Body of pancreas (tissue), 4 donors: ENCODE measurements around the gene RAB30. TPM values are rescaled to one million over a fixed set of nuclear protein-coding genes. Genes with fewer than 3 reads are reported as not detected.

Source experiments
- ATAC-seq: fragments of 150-250 bp; one replicate; pipeline ENCODE4 v1.9.1; 2016
- DNase-seq, 4 donors: peaks; one replicate each; pipeline ENCODE4 v3.0.0-alpha.2; 2019
- H3K27ac ChIP-seq, 4 donors: fragments of 200-600 bp; sonication (generic); 1 replicate in 3 of 4; 2 replicates in 1 of 4; pipeline versions ENCODE4 v1.5.1 to v1.6.1; 2016 to 2019; ENCODE audit warnings: mild to moderate bottlenecking in 1 of 4, mixed read lengths in 1 of 4, moderate library complexity in 1 of 4
- H3K27me3 ChIP-seq, 2 donors: fragments of 200-600 bp; sonication (generic); one replicate each; pipeline ENCODE4 v1.6.0; 2016; ENCODE audit warnings: mild to moderate bottlenecking in 1 of 2
- H3K36me3 ChIP-seq, 2 donors: fragments of 200-600 bp; sonication (generic); replicated peaks in 1 of 2; 2 replicates each; pipeline ENCODE4 v1.5.1; 2016; ENCODE audit warnings: low read depth in 2 of 2; ENCODE audit not compliant: insufficient read depth in 1 of 2
- H3K4me1 ChIP-seq: fragments of 200-600 bp; sonication (generic); one replicate; pipeline ENCODE4 v1.6.0; 2016
- H3K4me3 ChIP-seq, 2 donors: fragments of 200-600 bp; sonication (generic); 1 replicate in 1 of 2; 2 replicates in 1 of 2; pipeline ENCODE4 v1.5.1; 2016 to 2019
- H3K9me3 ChIP-seq, 3 donors: fragments of 200-600 bp; sonication (generic); 1 replicate in 2 of 3; 2 replicates in 1 of 3; pipeline ENCODE4 v1.5.1; 2016
- CTCF ChIP-seq, 7 experiments: fragments of 450-650 bp in 4 of 7; fragments of 200-600 bp in 3 of 7; sonication (generic) in 3 of 7; IDR thresholded peaks; one replicate each; pipeline ENCODE4 v1.5.1; 2016 to 2019; ENCODE audit warnings: antibody characterized with exemption in 7 of 7
- POLR2A ChIP-seq, 3 donors: fragments of 450-650 bp; IDR thresholded peaks; one replicate each; pipeline ENCODE4 v1.6.1; 2016; ENCODE audit warnings: antibody characterized with exemption in 3 of 3, mild to moderate bottlenecking in 2 of 3
- WGBS, 2 donors: methylation state at CpG; one replicate each; pipeline ENCODE4 v1.1.5; 2017; 5-methylcytosine and 5-hydroxymethylcytosine counted together
- intact Hi-C: fragments of 100-400 bp; cut with DNase I; formaldehyde crosslinking; loops from one replicate; pipeline ENCODE4 v1.15.1; 2023
- total RNA-seq, 2 donors: library from RNA; depleted of rRNA; stranded (reverse); fragments of >200 nt; gene quantifications; one replicate each; pipeline ENCODE4 v1.1.0, GENCODE V29; 2016

RAB30 gene
- total RNA-seq, result 10 to 100 TPM in 1 of 2 donors, 1 to 10 TPM in 1; 1.6 to 10.4 TPM

GRCh38 chr11:83071567-83072349, at the start of gene RAB30:
TSS of gene RAB30 (minus strand) at chr11:83071897. CDS start at chr11:82997316, 74,581 bp downstream.
- WGBS, 2 donors, result 0 to 1% methylated on average over 22 to 35 of the region's 35 CpGs
- ATAC-seq, result peak; percentile 99
- intact Hi-C loops, result no loop called here

GRCh38 chr11:83120327-83120726, 48.6 kb upstream of the RAB30 start:
- Histone ChIP-seq H3K4me3 (no peak overlapping the region), H3K27me3 (no peaks in the 10 kb centered on the region), H3K36me3 (no peaks in the 10 kb centered on the region), H3K4me1 (no peaks in the 10 kb centered on the region), H3K9me3 (no peaks in the 10 kb centered on the region), H3K27ac (no peak overlapping the region)
- no peak for TF ChIP-seq CTCF (IDR thresholded peaks at IDR 0.05)
- TF ChIP-seq POLR2A (IDR thresholded peaks at IDR 0.05), result no peak
- DNase-seq, result no peak
- intact Hi-C loops, result no loop called here
- ATAC-seq, result no peak

More at GRCh38 chr11:83071567-83072349, at the start of gene RAB30:
- Histone ChIP-seq H3K9me3 (no peaks in the 10 kb centered on the region), H3K27ac (peak within 1 kb of the TSS; percentile 78 to 97 (median 92)), H3K27me3 (no peaks in the 10 kb centered on the region), H3K4me1 (peaks cover 20% of the 10 kb centered on the region), H3K36me3 (no peaks in the 10 kb centered on the region), H3K4me3 (peak within 1 kb of the TSS; percentile 37 to 87)
- TF ChIP-seq CTCF (IDR thresholded peaks at IDR 0.05) (peak in 1 of 7 experiments; percentile 17), POLR2A (IDR thresholded peaks at IDR 0.05) (peak; percentile 88 to 97 (median 96))
- DNase-seq, result peak; percentile 97 to 100 (median 98)

- TF ChIP-seq POLR2A (IDR thresholded peaks at IDR 0.05) (no peak), CTCF (IDR thresholded peaks at IDR 0.05) (no peak)
- Histone ChIP-seq H3K4me3 (no peak overlapping the region), H3K4me1 (no peaks in the 10 kb centered on the region), H3K27me3 (no peaks in the 10 kb centered on the region), H3K27ac (no peak overlapping the region), H3K9me3 (no peaks in the 10 kb centered on the region), H3K36me3 (no peaks in the 10 kb centered on the region)
- ATAC-seq (no peak), DNase-seq (no peak)
- WGBS, 2 donors, result 70 to 71% methylated on average over 3 of the region's 3 CpGs
- intact Hi-C loops, result no loop called here
These were observed 47.5 kb upstream of the RAB30 start for GRCh38 chr11:83119216-83119615.

GRCh38 chr11:83118814-83119213, 47.1 kb upstream of the RAB30 start:
- DNase-seq (no peak), ATAC-seq (no peak)
- Histone ChIP-seq H3K27me3 (no peaks in the 10 kb centered on the region), H3K9me3 (no peaks in the 10 kb centered on the region), H3K27ac (no peak overlapping the region), H3K4me3 (no peak overlapping the region), H3K4me1 (no peaks in the 10 kb centered on the region), H3K36me3 (no peaks in the 10 kb centered on the region)
- intact Hi-C loops, result no loop called here
- TF ChIP-seq POLR2A (IDR thresholded peaks at IDR 0.05) (no peak), CTCF (IDR thresholded peaks at IDR 0.05) (no peak)
